BJ (cell line): ENCODE data around the gene MOBP. TPM values are rescaled to one million over a fixed set of nuclear protein-coding genes. Genes with fewer than 3 reads are reported as not detected.
"Not testable (repeated sequence)": the region's sequence is repeated elsewhere in the genome, so short reads cannot be mapped to it uniquely, and the experiment has no call there.

Experiments used
- CTCF ChIA-PET: fragments of 350-600 bp; formaldehyde crosslinking; extraction: SDS; loops from one replicate; lab custom pipeline; 2021; ENCODE audit warnings: antibody characterized with exemption, inconsistent platforms; lab: Yijun Ruan, JAX
- POLR2A ChIA-PET: fragments of 300-600 bp; sonication (Branson Sonifier 250); formaldehyde crosslinking; extraction: SDS; loops from one replicate; lab custom pipeline; 2021; ENCODE audit warnings: antibody characterized with exemption; lab: Charles Lee
- DNase-seq: peaks from one replicate; pipeline ENCODE4 v3.0.0-alpha.2; 2011; ENCODE audit warnings: low read depth
- H3K27me3 ChIP-seq: 2 replicates; pipeline ENCODE4 v1.6.0; 2011; ENCODE audit warnings: low read length; ENCODE audit not compliant: control insufficient read depth, insufficient read depth
- H3K36me3 ChIP-seq: 2 replicates; pipeline ENCODE4 v1.5.1; 2011; ENCODE audit warnings: low read length; ENCODE audit not compliant: control insufficient read depth, insufficient read depth
- H3K4me3 ChIP-seq: 2 replicates; pipeline ENCODE4 v1.5.1; 2011; ENCODE audit warnings: low read depth, mild to moderate bottlenecking, control low read depth, low read length
- polyA plus RNA-seq: library from polyadenylated mRNA; depleted of rRNA; stranded (reverse); fragments of >200 nt; gene quantifications from 2 replicates; pipeline ENCODE4 v1.2.3, GENCODE V29; 2011
- TF ChIP-seq, protein P1 (sequence below): IDR thresholded peaks from 2 replicates; pipeline ENCODE4 v1.5.1; 2011; ENCODE audit warnings: low read depth, mild to moderate bottlenecking, control low read depth, inconsistent platforms, low read length, moderate library complexity; ENCODE audit not compliant: insufficient read depth

Gene MOBP
- polyA plus RNA-seq, 1 experiment, result not detected

- DNase-seq, result no peak
- CTCF ChIA-PET, result interaction anchor here (0.8 to 2.2 kb wide), 2 partner anchors 9 to 43 kb away, joined by 3 to 7 read pairs; no protein-coding TSS in a partner anchor
- H3K36me3 ChIP-seq, result no peaks in the 10 kb centered on the region
- POLR2A ChIA-PET, result no interaction called here
- peaks cover 2% of the 10 kb centered on the region; the same call in 1 of the 2 replicates for H3K27me3 ChIP-seq
- TF ChIP-seq, protein P1, sequence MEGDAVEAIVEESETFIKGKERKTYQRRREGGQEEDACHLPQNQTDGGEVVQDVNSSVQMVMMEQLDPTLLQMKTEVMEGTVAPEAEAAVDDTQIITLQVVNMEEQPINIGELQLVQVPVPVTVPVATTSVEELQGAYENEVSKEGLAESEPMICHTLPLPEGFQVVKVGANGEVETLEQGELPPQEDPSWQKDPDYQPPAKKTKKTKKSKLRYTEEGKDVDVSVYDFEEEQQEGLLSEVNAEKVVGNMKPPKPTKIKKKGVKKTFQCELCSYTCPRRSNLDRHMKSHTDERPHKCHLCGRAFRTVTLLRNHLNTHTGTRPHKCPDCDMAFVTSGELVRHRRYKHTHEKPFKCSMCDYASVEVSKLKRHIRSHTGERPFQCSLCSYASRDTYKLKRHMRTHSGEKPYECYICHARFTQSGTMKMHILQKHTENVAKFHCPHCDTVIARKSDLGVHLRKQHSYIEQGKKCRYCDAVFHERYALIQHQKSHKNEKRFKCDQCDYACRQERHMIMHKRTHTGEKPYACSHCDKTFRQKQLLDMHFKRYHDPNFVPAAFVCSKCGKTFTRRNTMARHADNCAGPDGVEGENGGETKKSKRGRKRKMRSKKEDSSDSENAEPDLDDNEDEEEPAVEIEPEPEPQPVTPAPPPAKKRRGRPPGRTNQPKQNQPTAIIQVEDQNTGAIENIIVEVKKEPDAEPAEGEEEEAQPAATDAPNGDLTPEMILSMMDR, result no peak
- no peak overlapping the region for H3K4me3 ChIP-seq
Observed at GRCh38 chr3:39456159-39456558, 11.3 kb upstream of the MOBP start.

- ChIA-PET POLR2A (no interaction called here), CTCF (interaction anchor here (2.2 kb wide), 1 partner anchor 40 kb away, joined by 4 read pairs; no protein-coding TSS in a partner anchor)
- Histone ChIP-seq H3K36me3 (no peaks in the 10 kb centered on the region), H3K27me3 (peaks cover 2% of the 10 kb centered on the region; the same call in 1 of the 2 replicates), H3K4me3 (no peak overlapping the region)
- TF ChIP-seq, protein P1, result no peak
- no peak for DNase-seq
Observed at GRCh38 chr3:39457361-39457760, 10.1 kb upstream of the MOBP start.

- POLR2A ChIA-PET, H3K4me3 ChIP-seq, H3K36me3 ChIP-seq, H3K27me3 ChIP-seq, DNase-seq: not testable (repeated sequence)
- CTCF ChIA-PET, result interaction anchor here (2.2 to 2.5 kb wide), 2 partner anchors 11 to 39 kb away, joined by 4 to 25 read pairs; no protein-coding TSS in a partner anchor
Observed at GRCh38 chr3:39458579-39458978, 8.9 kb upstream of the MOBP start.

- TF ChIP-seq, protein P1, result no peak
- no peak overlapping the region for H3K4me3 ChIP-seq
- H3K27me3 ChIP-seq, result no peaks in the 10 kb centered on the region; the same call in 1 of the 2 replicates
- no peak for DNase-seq
- H3K36me3 ChIP-seq, result no peaks in the 10 kb centered on the region
- ChIA-PET POLR2A (no interaction called here), CTCF (interaction anchor here (0.8 to 1.1 kb wide), 2 partner anchors 13 to 36 kb away, joined by 3 read pairs; no protein-coding TSS in a partner anchor)
Observed at GRCh38 chr3:39460677-39461076, 6.8 kb upstream of the MOBP start.

DNA sequence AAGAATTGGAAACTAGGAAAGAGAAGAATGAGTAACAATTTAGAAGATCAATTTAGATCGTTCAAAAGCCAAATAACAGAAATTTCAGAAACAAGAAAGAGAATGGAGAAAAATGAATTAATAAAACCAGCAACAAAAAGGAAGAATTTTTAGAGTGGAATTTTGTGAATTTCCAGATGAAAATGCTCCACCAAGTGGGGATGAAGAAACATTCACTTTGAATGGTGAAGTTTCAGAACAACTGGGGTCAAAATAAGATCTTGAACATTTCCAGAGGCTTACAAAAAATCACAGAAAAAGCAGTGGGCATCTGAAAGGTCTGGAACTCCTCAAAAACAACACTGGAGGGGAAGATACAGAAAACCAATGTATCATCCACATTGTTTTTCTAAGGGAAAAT is 4.2 kb upstream of the MOBP start:
- POLR2A ChIA-PET, result no interaction called here
- Histone ChIP-seq H3K4me3 (no peak overlapping the region), H3K27me3 (no peaks in the 10 kb centered on the region; the same call in 1 of the 2 replicates), H3K36me3 (no peaks in the 10 kb centered on the region)
- CTCF ChIA-PET, result no interaction called here
- DNase-seq, result no peak
- TF ChIP-seq, protein P1, result no peak

GRCh38 chr3:39466988-39467387 is 492 bp upstream of the MOBP start:
- Histone ChIP-seq H3K4me3 (no peak overlapping the region), H3K36me3 (no peaks in the 10 kb centered on the region), H3K27me3 (no peaks in the 10 kb centered on the region; the same call in 1 of the 2 replicates)
- ChIA-PET CTCF (interaction anchor here (0.6 to 2.4 kb wide), 2 partner anchors 19 to 485 kb away, joined by 3 to 7 read pairs; no protein-coding TSS in a partner anchor), POLR2A (no interaction called here)
- TF ChIP-seq, protein P1, result no peak
- DNase-seq, result no peak
